Osteoblast (primary cell): ENCODE results near the gene KCNC3. TPM values are rescaled to one million over a fixed set of nuclear protein-coding genes. Genes with fewer than 3 reads are reported as not detected.

Experiments
- DNase-seq: peaks from one replicate; pipeline ENCODE4 v3.0.0; 2011; ENCODE audit warnings: low spot score, mixed read lengths; ENCODE audit not compliant: insufficient read length; ENCODE audit errors: missing footprints
- H2AFZ ChIP-seq: 2 replicates; pipeline ENCODE4 v1.6.0; 2011; ENCODE audit warnings: mild to moderate bottlenecking, low read length
- H3K27ac ChIP-seq: 2 replicates; pipeline ENCODE4 v1.5.1; 2011; ENCODE audit warnings: mild to moderate bottlenecking, low read depth, low read length, moderate library complexity
- H3K27me3 ChIP-seq: 2 replicates; pipeline ENCODE4 v1.6.0; 2012; ENCODE audit warnings: mild to moderate bottlenecking, control low read depth, inconsistent platforms, low read length, moderate library complexity; ENCODE audit not compliant: insufficient read depth
- H3K36me3 ChIP-seq: 2 replicates; pipeline ENCODE4 v1.5.1; 2011; ENCODE audit warnings: mild to moderate bottlenecking, low read length, control low read depth, moderate library complexity; ENCODE audit not compliant: insufficient read depth
- H3K4me1 ChIP-seq: 2 replicates; pipeline ENCODE4 v1.5.1; 2011; ENCODE audit warnings: mild to moderate bottlenecking, low read length, control low read depth, moderate library complexity; ENCODE audit not compliant: insufficient read depth
- H3K4me2 ChIP-seq: 2 replicates; pipeline ENCODE4 v1.6.0; 2011; ENCODE audit warnings: mild to moderate bottlenecking, low read length; ENCODE audit not compliant: insufficient read depth
- H3K4me3 ChIP-seq: fragments of 200-600 bp; sonication (generic); 3 replicates; pipeline ENCODE4 v1.5.1; 2012; ENCODE audit warnings: mild to moderate bottlenecking, low read length, inconsistent platforms; ENCODE audit not compliant: insufficient read depth
- H3K79me2 ChIP-seq: 2 replicates; pipeline ENCODE4 v1.6.0; 2012; ENCODE audit warnings: mild to moderate bottlenecking, low read length, control low read depth, inconsistent platforms; ENCODE audit not compliant: insufficient read depth
- H3K9me3 ChIP-seq: 2 replicates; pipeline ENCODE4 v1.5.1; 2011; ENCODE audit warnings: low read depth, low read length, control low read depth
- H4K20me1 ChIP-seq: 2 replicates; pipeline ENCODE4 v1.6.0; 2012; ENCODE audit warnings: mild to moderate bottlenecking, low read length, control low read depth; ENCODE audit not compliant: insufficient read depth
- CTCF ChIP-seq: IDR thresholded peaks from 2 replicates; pipeline ENCODE4 v1.5.1; 2011; ENCODE audit warnings: mild to moderate bottlenecking, low read depth, low read length, moderate library complexity; ENCODE audit errors: extremely low read depth
- total RNA-seq: library from RNA; depleted of rRNA; stranded (reverse); fragments of >200 nt; gene quantifications from 2 replicates; pipeline ENCODE4 v1.2.3, GENCODE V29; 2012

Gene KCNC3
- total RNA-seq, 1 donor = not detected

- H3K4me2 ChIP-seq = no peak overlapping the region
- no peaks in the 10 kb centered on the region for H3K9me3 ChIP-seq
- no peaks in the 10 kb centered on the region for H3K4me1 ChIP-seq
- no peak overlapping the region for H3K27ac ChIP-seq
- no peak overlapping the region for H2AFZ ChIP-seq
- no peak for DNase-seq
- H4K20me1 ChIP-seq = no peaks in the 10 kb centered on the region
- TF ChIP-seq CTCF = no peak
- no peaks in the 10 kb centered on the region for H3K27me3 ChIP-seq
- H3K4me3 ChIP-seq = no peak overlapping the region
- no peaks in the 10 kb centered on the region for H3K36me3 ChIP-seq
- no peaks in the 10 kb centered on the region for H3K79me2 ChIP-seq
Measured at GRCh38 chr19:50288954-50289353, 40.2 kb downstream of the KCNC3 start.

GRCh38 chr19:50287331-50287730, 41.8 kb downstream of the KCNC3 start:
- H4K20me1 ChIP-seq = no peaks in the 10 kb centered on the region
- no peaks in the 10 kb centered on the region for H3K36me3 ChIP-seq
- H3K4me3 ChIP-seq = no peak overlapping the region
- H2AFZ ChIP-seq = no peak overlapping the region
- H3K4me1 ChIP-seq = no peaks in the 10 kb centered on the region
- no peak for TF ChIP-seq CTCF
- no peak for DNase-seq
- H3K79me2 ChIP-seq = no peaks in the 10 kb centered on the region
- H3K9me3 ChIP-seq = no peaks in the 10 kb centered on the region
- H3K4me2 ChIP-seq = no peak overlapping the region
- H3K27me3 ChIP-seq = no peaks in the 10 kb centered on the region
- no peak overlapping the region for H3K27ac ChIP-seq

GRCh38 chr19:50286443-50286842, 42.7 kb downstream of the KCNC3 start:
- Histone ChIP-seq H2AFZ (no peak overlapping the region), H3K4me1 (no peaks in the 10 kb centered on the region), H3K4me3 (no peak overlapping the region), H3K4me2 (no peak overlapping the region), H3K36me3 (no peaks in the 10 kb centered on the region), H3K9me3 (no peaks in the 10 kb centered on the region), H3K27ac (no peak overlapping the region), H4K20me1 (no peaks in the 10 kb centered on the region), H3K79me2 (no peaks in the 10 kb centered on the region), H3K27me3 (no peaks in the 10 kb centered on the region)
- no peak for DNase-seq
- TF ChIP-seq CTCF = no peak

GRCh38 chr19:50285833-50286232, 43.3 kb downstream of the KCNC3 start:
- no peak for DNase-seq
- no peak overlapping the region for H3K27ac ChIP-seq
- no peaks in the 10 kb centered on the region for H4K20me1 ChIP-seq

More at GRCh38 chr19:50285833-50286232, 43.3 kb downstream of the KCNC3 start:
- TF ChIP-seq CTCF = no peak
- H3K79me2 ChIP-seq = no peaks in the 10 kb centered on the region
- H3K27me3 ChIP-seq = no peaks in the 10 kb centered on the region
- no peak overlapping the region for H3K4me2 ChIP-seq
- no peak overlapping the region for H3K4me3 ChIP-seq
- H3K36me3 ChIP-seq = no peaks in the 10 kb centered on the region
- no peak overlapping the region for H2AFZ ChIP-seq
- no peaks in the 10 kb centered on the region for H3K9me3 ChIP-seq
- no peaks in the 10 kb centered on the region for H3K4me1 ChIP-seq
